ENCODE data around the gene SORL1-AS1.

The SORL1-AS1 gene

DNA sequence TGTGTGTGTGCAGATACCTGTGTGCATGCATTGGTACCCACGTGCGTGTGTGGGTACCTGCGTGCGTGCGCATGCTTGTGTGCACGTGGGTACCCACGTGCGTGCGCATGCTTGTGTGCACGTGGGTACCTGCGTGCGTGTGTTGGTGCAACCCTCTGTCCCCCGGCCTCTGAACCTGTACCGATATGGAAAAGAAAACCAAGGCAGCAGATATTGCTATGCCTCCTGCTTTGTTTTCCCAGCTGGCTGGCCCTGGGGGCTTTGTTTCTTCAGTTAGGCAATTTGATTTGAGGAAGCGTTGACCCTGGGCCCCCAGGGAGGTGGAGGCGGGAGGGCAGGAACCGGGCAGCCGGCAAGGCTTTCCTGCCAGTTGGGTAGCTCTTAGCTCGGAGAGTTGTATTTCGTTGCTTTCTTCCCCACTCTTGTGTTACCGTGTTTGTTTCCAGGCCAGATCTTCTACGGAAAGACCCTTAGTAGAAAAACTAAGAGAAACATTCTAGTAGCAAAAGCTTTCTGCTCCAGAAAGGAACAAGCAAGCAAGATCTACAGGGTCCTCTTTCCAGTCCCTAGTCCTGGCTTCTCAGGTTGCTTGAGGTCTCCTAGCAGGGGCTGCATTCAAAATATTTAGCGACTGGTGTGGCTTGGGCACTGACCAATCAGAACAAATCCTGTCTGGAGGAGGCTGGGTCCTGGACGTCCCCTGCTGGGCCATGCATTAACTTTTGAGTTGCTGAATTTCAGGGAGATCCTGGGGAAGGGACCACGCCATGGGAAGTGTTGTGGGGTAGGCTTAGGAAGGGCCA, 26.3 kb upstream of the SORL1-AS1 start:
- DNase-seq (ENCODE audit: low read depth, low spot score) = peak; percentile 12
- Histone ChIP-seq H3K4me1 (ENCODE audit: control insufficient read depth, extremely low read depth, insufficient read depth, low read length) (peaks cover 17% of the 10 kb centered on the region), H3K36me3 (ENCODE audit: control insufficient read depth in 2 of 2, extremely low read depth in 1 of 2, insufficient read depth in 2 of 2, low read length in 2 of 2) (no peaks in the 10 kb centered on the region), H3K4me3 (replicated peaks in 1 of 3; ENCODE audit: insufficient read depth in 1 of 3, low read depth in 1 of 3, low read length in 3 of 3) (no peak overlapping the region), H3K27me3 (ENCODE audit: control insufficient read depth in 2 of 2, insufficient read depth in 2 of 2, low read length in 2 of 2) (peaks cover 0 to 3% of the 10 kb centered on the region in 2 experiments), H3K27ac (ENCODE audit: insufficient read depth, low read depth, low read length) (no peak overlapping the region), H3K4me2 (ENCODE audit: insufficient read depth, low read length) (no peak overlapping the region), H4K20me1 (replicated peaks; ENCODE audit: control insufficient read depth, extremely low read depth, insufficient read depth, low read length) (no peaks in the 10 kb centered on the region), H3K9me1 (replicated peaks; ENCODE audit: control insufficient read depth, extremely low read depth, insufficient read depth, low read length) (no peaks in the 10 kb centered on the region), H2AFZ (ENCODE audit: low read depth, low read length) (no peak overlapping the region), H3K9me3 (replicated peaks; ENCODE audit: control insufficient read depth, insufficient read depth, low read length) (no peaks in the 10 kb centered on the region), H3K9ac (replicated peaks; ENCODE audit: extremely low read depth, insufficient read depth, low read length) (no peak overlapping the region), H3K79me2 (ENCODE audit: control insufficient read depth, insufficient read depth, low read length) (no peaks in the 10 kb centered on the region)
- ChIA-PET POLR2A (interaction anchor here (0.6 kb wide), 1 partner anchor 23 kb away, joined by 5 read pairs; no protein-coding TSS in a partner anchor), CTCF (no interaction called here)
- dilution Hi-C loops (cut with MboI; ENCODE audit: extremely low pct_ligation_motif_present, low sequenced_read_pairs) (no loop called here), intact Hi-C loops (cut with micrococcal nuclease) (no loop called here)
- no TSS peak for BruUV-seq (replicated peaks)
- FAIRE-seq = peak; percentile 26
- TF ChIP-seq, protein P1, sequence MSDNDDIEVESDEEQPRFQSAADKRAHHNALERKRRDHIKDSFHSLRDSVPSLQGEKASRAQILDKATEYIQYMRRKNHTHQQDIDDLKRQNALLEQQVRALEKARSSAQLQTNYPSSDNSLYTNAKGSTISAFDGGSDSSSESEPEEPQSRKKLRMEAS (IDR thresholded peaks at IDR 0.05; ENCODE audit: insufficient read depth, insufficient read length) = peak; percentile 49
- no peak for TF ChIP-seq POLR2A (IDR thresholded peaks at IDR 0.05; ENCODE audit: low read depth, low read length)

DNA sequence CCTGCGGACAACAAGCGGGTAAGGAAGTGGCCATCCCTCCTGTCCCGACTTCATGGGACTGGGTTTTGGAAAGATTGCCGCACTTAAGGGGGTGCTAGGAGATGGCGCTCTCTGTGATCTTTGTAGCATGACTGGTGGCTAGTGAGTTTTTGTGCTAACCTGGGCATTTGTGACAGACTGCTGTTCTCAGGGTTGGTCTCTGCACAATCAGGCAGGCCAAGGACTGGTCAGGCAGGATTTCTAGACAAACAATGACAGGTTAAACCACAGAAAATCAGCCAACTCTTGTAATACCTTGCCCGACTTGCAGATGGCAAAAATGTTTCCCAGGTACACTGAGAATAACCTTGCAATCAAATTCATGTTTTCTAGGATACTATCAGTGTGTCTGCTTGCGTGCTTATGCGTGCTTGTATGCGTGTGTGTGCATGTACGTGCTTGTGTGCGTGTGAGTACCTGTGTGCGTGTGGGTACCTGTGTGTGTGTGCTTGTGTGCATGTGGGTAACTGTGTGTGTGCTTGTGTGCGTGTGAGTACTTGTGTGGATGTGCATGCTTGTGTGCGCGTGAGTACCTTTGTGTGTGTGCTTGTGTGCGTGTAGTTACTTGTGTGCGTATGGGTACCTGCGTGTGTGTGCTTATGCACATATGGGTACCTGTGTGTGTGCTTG, 25.6 kb upstream of the SORL1-AS1 start:
- dilution Hi-C loops (cut with MboI; ENCODE audit: extremely low pct_ligation_motif_present, low sequenced_read_pairs) = no loop called here
- no peak overlapping the region for H3K9ac ChIP-seq (replicated peaks; ENCODE audit: extremely low read depth, insufficient read depth, low read length)
- ChIA-PET CTCF (no interaction called here), POLR2A (no interaction called here)
- H3K4me3 ChIP-seq (replicated peaks in 1 of 3; ENCODE audit: insufficient read depth in 1 of 3, low read depth in 1 of 3, low read length in 3 of 3) = no peak overlapping the region
- H3K27me3 ChIP-seq (ENCODE audit: control insufficient read depth in 2 of 2, insufficient read depth in 2 of 2, low read length in 2 of 2) = peaks cover 0 to 3% of the 10 kb centered on the region in 2 experiments
- no peak overlapping the region for H3K27ac ChIP-seq (ENCODE audit: insufficient read depth, low read depth, low read length)
- H2AFZ ChIP-seq (ENCODE audit: low read depth, low read length) = no peak overlapping the region
- H4K20me1 ChIP-seq (replicated peaks; ENCODE audit: control insufficient read depth, extremely low read depth, insufficient read depth, low read length) = no peaks in the 10 kb centered on the region
- FAIRE-seq (no peak), DNase-seq (ENCODE audit: low read depth, low spot score) (no peak)
- no peaks in the 10 kb centered on the region for H3K9me1 ChIP-seq (replicated peaks; ENCODE audit: control insufficient read depth, extremely low read depth, insufficient read depth, low read length)
- TF ChIP-seq GATA2 (IDR thresholded peaks at IDR 0.05; ENCODE audit: insufficient read depth, insufficient read length, low read depth, low read length) (no peak), POLR2AphosphoS5 (IDR thresholded peaks at IDR 0.05; ENCODE audit: insufficient read depth, low read depth, low read length) (no peak), FOS (IDR thresholded peaks at IDR 0.05; ENCODE audit: borderline replicate concordance, insufficient read depth, low read length) (no peak), MYC (IDR thresholded peaks at IDR 0.05; ENCODE audit: low read depth, low read length) (no peak), JUN (IDR thresholded peaks at IDR 0.05; ENCODE audit: borderline replicate concordance, insufficient read depth, insufficient read length, low read depth) (no peak), POLR2A (IDR thresholded peaks at IDR 0.05; ENCODE audit: low read depth, low read length) (no peak), EZH2 (IDR thresholded peaks at IDR 0.05; ENCODE audit: borderline replicate concordance, low read depth, low read length, severe bottlenecking) (no peak)
- TF ChIP-seq, protein P2, sequence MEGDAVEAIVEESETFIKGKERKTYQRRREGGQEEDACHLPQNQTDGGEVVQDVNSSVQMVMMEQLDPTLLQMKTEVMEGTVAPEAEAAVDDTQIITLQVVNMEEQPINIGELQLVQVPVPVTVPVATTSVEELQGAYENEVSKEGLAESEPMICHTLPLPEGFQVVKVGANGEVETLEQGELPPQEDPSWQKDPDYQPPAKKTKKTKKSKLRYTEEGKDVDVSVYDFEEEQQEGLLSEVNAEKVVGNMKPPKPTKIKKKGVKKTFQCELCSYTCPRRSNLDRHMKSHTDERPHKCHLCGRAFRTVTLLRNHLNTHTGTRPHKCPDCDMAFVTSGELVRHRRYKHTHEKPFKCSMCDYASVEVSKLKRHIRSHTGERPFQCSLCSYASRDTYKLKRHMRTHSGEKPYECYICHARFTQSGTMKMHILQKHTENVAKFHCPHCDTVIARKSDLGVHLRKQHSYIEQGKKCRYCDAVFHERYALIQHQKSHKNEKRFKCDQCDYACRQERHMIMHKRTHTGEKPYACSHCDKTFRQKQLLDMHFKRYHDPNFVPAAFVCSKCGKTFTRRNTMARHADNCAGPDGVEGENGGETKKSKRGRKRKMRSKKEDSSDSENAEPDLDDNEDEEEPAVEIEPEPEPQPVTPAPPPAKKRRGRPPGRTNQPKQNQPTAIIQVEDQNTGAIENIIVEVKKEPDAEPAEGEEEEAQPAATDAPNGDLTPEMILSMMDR (IDR thresholded peaks at IDR 0.05; ENCODE audit: extremely low read depth in 1 of 2, insufficient read depth in 1 of 2, low read depth in 1 of 2, low read length in 2 of 2) = no peak
- TF ChIP-seq, protein P1 (IDR thresholded peaks at IDR 0.05; ENCODE audit: insufficient read depth, insufficient read length) = no peak
- H3K4me2 ChIP-seq (ENCODE audit: insufficient read depth, low read length) = no peak overlapping the region
- no peaks in the 10 kb centered on the region for H3K36me3 ChIP-seq (ENCODE audit: control insufficient read depth in 2 of 2, extremely low read depth in 1 of 2, insufficient read depth in 2 of 2, low read length in 2 of 2)
- H3K79me2 ChIP-seq (ENCODE audit: control insufficient read depth, insufficient read depth, low read length) = no peaks in the 10 kb centered on the region
- H3K9me3 ChIP-seq (replicated peaks; ENCODE audit: control insufficient read depth, insufficient read depth, low read length) = no peaks in the 10 kb centered on the region
- H3K4me1 ChIP-seq (ENCODE audit: control insufficient read depth, extremely low read depth, insufficient read depth, low read length) = peaks cover 15% of the 10 kb centered on the region
- no TSS peak for BruUV-seq (replicated peaks)
- intact Hi-C loops (cut with micrococcal nuclease) = no loop called here
